ENCODE measurements around the gene C11orf42.

The C11orf42 gene

GRCh38 chr11:6260207-6260726 lies 54.9 kb downstream of the C11orf42 start:
- no peak for DNase-seq
